HUES64 (cell line): ENCODE data around the gene ARL4A.

Source experiments
- H3K27ac ChIP-seq: 2 replicates; pipeline ENCODE4 v1.7.0; 2013; ENCODE audit warnings: low read depth, low read length, inconsistent platforms
- H3K27me3 ChIP-seq: 2 replicates; pipeline ENCODE4 v1.6.1; 2013; ENCODE audit warnings: mild to moderate bottlenecking, low read length; ENCODE audit not compliant: insufficient read depth
- H3K36me3 ChIP-seq: 2 replicates; pipeline ENCODE4 v1.6.1; 2013; ENCODE audit warnings: mild to moderate bottlenecking, low read length; ENCODE audit not compliant: insufficient read depth
- H3K4me1 ChIP-seq: 2 replicates; pipeline ENCODE4 v1.6.1; 2013; ENCODE audit warnings: mild to moderate bottlenecking, low read length, moderate library complexity; ENCODE audit not compliant: insufficient read depth
- H3K4me3 ChIP-seq: 2 replicates; pipeline ENCODE4 v1.5.1; 2013; ENCODE audit warnings: mild to moderate bottlenecking, low read length, moderate library complexity
- H3K9ac ChIP-seq: 2 replicates; pipeline ENCODE4 v1.6.1; 2013; ENCODE audit warnings: mild to moderate bottlenecking, low read depth, low read length
- H3K9me3 ChIP-seq: 2 replicates; pipeline ENCODE4 v1.6.1; 2013; ENCODE audit warnings: low read depth, low read length; ENCODE audit not compliant: insufficient read depth
- WGBS: fragments of 150-250, 120-280 bp; methylation state at CpG from one replicate; pipeline ENCODE4 v1.1.7; 2013; ENCODE audit warnings: missing lambda C conversion rate; 5-methylcytosine and 5-hydroxymethylcytosine counted together

Gene ARL4A

DNA sequence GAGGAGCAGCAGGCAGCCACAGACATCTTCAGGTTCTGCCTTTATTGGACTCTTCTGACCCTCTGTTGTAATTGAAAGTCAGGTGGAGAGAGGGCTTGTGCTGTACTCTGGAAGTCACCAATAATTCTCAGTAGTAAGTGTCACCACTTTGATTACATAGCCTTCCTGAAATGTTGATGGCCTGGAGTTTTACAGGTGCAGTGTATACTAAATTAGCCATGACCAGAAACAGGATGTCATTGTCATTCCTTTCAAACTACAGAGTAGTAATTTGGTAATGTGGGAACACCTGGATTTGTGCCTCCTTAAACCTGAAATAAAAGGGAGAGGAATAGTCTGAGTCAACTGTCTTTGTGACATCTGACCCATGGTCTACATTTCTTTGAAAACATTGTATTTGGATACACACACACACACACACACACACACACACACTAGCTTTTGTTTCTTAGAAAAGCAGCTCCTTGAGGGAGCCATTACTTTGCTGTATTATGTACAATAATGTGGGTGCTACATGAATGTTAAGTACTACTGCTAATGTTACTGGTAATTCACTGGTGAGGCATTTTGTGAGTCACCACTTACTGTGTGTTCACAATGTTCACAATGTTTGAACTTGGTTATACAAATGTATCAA, 19.6 kb downstream of the ARL4A start:
- no peak overlapping the region for H3K4me3 ChIP-seq
- H3K36me3 ChIP-seq, result no peaks in the 10 kb centered on the region; the same call in 1 of the 2 replicates
- H3K27ac ChIP-seq, result no peak overlapping the region
- no peaks in the 10 kb centered on the region for H3K9me3 ChIP-seq
- peaks cover 11% of the 10 kb centered on the region; the same call in 1 of the 2 replicates for H3K4me1 ChIP-seq
- no peaks in the 10 kb centered on the region for H3K27me3 ChIP-seq
- no peak overlapping the region for H3K9ac ChIP-seq

GRCh38 chr7:12708314-12708713, 20.9 kb downstream of the ARL4A start:
- H3K27me3 ChIP-seq, result no peaks in the 10 kb centered on the region
- H3K4me1 ChIP-seq, result peaks cover 19% of the 10 kb centered on the region; the same call in 1 of the 2 replicates
- no peak overlapping the region for H3K27ac ChIP-seq
- no peaks in the 10 kb centered on the region for H3K36me3 ChIP-seq
- no peak overlapping the region for H3K9ac ChIP-seq
- H3K9me3 ChIP-seq, result no peaks in the 10 kb centered on the region
- no peak overlapping the region for H3K4me3 ChIP-seq

- Histone ChIP-seq H3K9ac (no peak overlapping the region), H3K27me3 (no peaks in the 10 kb centered on the region), H3K36me3 (no peaks in the 10 kb centered on the region), H3K4me3 (no peak overlapping the region), H3K4me1 (peaks cover 35% of the 10 kb centered on the region), H3K27ac (no peak overlapping the region), H3K9me3 (no peaks in the 10 kb centered on the region)
- 86% methylated on average over 1 of the region's 2 CpGs for WGBS
Observed at GRCh38 chr7:12709726-12710502, 22.5 kb downstream of the ARL4A start.

- peaks cover 44% of the 10 kb centered on the region for H3K4me1 ChIP-seq
- no peak overlapping the region for H3K4me3 ChIP-seq
- no peak overlapping the region for H3K27ac ChIP-seq
- H3K27me3 ChIP-seq, result no peaks in the 10 kb centered on the region
- no peaks in the 10 kb centered on the region for H3K9me3 ChIP-seq
- WGBS, result 92% methylated on average over 10 of the region's 11 CpGs
- no peak overlapping the region for H3K9ac ChIP-seq
- no peaks in the 10 kb centered on the region for H3K36me3 ChIP-seq
Observed at GRCh38 chr7:12711124-12711523, 23.7 kb downstream of the ARL4A start.

GRCh38 chr7:12712236-12712635, 24.8 kb downstream of the ARL4A start:
- Histone ChIP-seq H3K4me1 (peaks cover 46% of the 10 kb centered on the region), H3K9me3 (no peaks in the 10 kb centered on the region), H3K9ac (no peak overlapping the region), H3K4me3 (no peak overlapping the region), H3K27me3 (no peaks in the 10 kb centered on the region), H3K27ac (0 out of 2 replicates have a peak overlapping the region, but pooled peaks have one; percentile 4), H3K36me3 (no peaks in the 10 kb centered on the region)
- WGBS, result 92% methylated on average over 2 of the region's 2 CpGs

GRCh38 chr7:12713625-12714378, 26.4 kb downstream of the ARL4A start:
- peaks cover 45% of the 10 kb centered on the region for H3K4me1 ChIP-seq
- H3K9me3 ChIP-seq, result no peaks in the 10 kb centered on the region
- no peak overlapping the region for H3K27ac ChIP-seq
- H3K4me3 ChIP-seq, result no peak overlapping the region
- H3K36me3 ChIP-seq, result no peaks in the 10 kb centered on the region
- H3K9ac ChIP-seq, result no peak overlapping the region; the same call in 1 of the 2 replicates
- no CpG with 5 or more reads among the region's 1 CpG for WGBS
- no peaks in the 10 kb centered on the region for H3K27me3 ChIP-seq

- Histone ChIP-seq H3K9ac (no peak overlapping the region; the same call in 1 of the 2 replicates), H3K9me3 (no peaks in the 10 kb centered on the region), H3K4me3 (no peak overlapping the region), H3K27ac (no peak overlapping the region; the same call in 1 of the 2 replicates), H3K36me3 (no peaks in the 10 kb centered on the region), H3K4me1 (peaks cover 49% of the 10 kb centered on the region), H3K27me3 (no peaks in the 10 kb centered on the region)
- no CpG with 5 or more reads among the region's 1 CpG for WGBS
Observed at GRCh38 chr7:12714379-12714737, 26.9 kb downstream of the ARL4A start.

GRCh38 chr7:12715372-12716133, 28.1 kb downstream of the ARL4A start:
- 20% methylated on average over 12 of the region's 12 CpGs for WGBS
- Histone ChIP-seq H3K4me3 (peak overlapping the region; percentile 35), H3K27ac (peak overlapping the region; percentile 87), H3K9ac (peak overlapping the region; percentile 64), H3K27me3 (no peaks in the 10 kb centered on the region), H3K9me3 (no peaks in the 10 kb centered on the region), H3K4me1 (peaks cover 54% of the 10 kb centered on the region), H3K36me3 (no peaks in the 10 kb centered on the region)

DNA sequence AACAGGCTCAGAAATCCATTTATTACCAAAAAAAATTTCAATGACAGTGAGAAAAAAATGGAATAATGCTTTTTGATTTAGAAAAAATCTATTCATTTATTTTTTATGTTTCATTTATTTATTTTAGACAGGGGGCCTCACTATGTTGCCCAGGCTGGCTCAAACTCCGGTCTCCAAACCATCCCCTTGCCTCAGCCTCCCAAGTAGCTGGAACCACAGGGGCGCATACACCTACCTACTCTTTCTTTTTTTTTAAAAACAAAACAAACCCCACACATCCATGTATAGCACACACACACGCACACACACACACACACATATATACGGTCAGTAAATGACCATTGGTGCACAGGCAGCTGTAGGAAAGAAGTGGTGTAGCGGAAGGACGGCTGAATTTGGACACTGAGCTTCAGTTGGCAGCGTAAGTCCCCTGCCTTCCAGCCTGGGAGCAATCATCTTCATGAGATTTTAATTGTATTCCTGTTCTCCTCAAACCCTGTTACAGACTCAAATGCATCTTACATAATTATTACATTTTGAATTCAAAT, 28.8 kb downstream of the ARL4A start:
- 77% methylated on average over 7 of the region's 7 CpGs for WGBS
- Histone ChIP-seq H3K27ac (no peak overlapping the region; the same call in 1 of the 2 replicates), H3K36me3 (no peaks in the 10 kb centered on the region), H3K4me3 (no peak overlapping the region), H3K27me3 (no peaks in the 10 kb centered on the region), H3K9me3 (no peaks in the 10 kb centered on the region), H3K4me1 (peaks cover 54% of the 10 kb centered on the region), H3K9ac (no peak overlapping the region)

GRCh38 chr7:12716722-12717121, 29.3 kb downstream of the ARL4A start:
- Histone ChIP-seq H3K9ac (no peak overlapping the region), H3K27ac (0 out of 2 replicates have a peak overlapping the region, but pooled peaks have one; percentile 5), H3K4me1 (peaks cover 54% of the 10 kb centered on the region), H3K4me3 (no peak overlapping the region), H3K36me3 (no peaks in the 10 kb centered on the region), H3K27me3 (no peaks in the 10 kb centered on the region), H3K9me3 (no peaks in the 10 kb centered on the region)
- 76% methylated on average over 3 of the region's 3 CpGs for WGBS
